ENCODE results near the gene HEXD. TPM values are rescaled to one million over a fixed set of nuclear protein-coding genes. Genes with fewer than 3 reads are reported as not detected.

Gene HEXD
- total and polyA plus RNA-seq, 2 of the 8 experiments (the other 6 are each of a cell fraction or from before 2014, with no cell fraction given), result 20.6 to 21.8 TPM

DNA sequence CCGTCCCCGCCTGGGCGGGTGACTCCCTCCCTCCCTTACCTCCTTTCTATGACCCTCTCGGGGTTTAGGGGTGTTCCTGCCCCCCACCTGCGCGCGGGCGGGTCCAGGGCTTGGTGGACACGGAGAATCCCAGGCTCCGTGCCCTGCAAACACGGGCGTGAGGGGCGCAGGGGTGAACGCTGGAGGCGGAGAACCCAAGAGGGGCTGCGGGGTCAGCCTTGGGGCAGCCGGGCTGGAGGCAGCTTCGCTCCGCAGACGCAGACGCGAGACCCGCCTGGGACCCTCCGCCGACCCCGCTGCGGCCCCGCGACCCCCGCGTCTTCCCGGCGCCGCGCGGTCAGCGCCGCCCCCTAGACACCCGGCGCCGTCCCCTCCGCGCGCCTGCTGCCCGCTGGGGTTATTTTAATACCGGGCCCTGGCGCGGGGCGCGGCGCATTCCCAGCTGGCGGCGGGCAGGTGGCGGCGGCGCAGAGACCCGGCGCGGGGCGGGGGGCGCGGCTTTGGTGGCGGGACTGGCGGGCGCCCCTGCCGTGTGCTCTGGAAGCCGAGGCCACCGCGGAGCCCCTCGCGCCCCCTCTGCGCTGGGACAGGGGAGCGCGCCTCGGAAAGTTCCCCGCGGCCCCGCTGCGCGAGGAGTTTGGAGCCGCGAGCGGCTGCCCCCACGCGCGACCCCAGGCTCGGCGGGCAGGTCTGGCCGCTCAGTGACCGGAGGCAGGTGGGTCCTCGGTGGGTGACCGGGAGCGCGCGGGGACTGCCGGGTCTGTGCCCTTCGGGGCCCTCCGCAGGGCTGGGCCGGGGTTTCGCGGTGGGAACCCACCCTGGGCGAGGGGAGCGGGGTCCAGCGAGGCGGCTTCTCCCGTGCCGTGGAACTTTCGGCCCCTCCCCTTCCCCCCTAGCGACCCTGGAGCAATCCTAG is 46.6 kb upstream of the HEXD start, which contains the start of gene UTS2R (continued):
- TF ChIP-seq CBX5 (IDR thresholded peaks at IDR 0.05; ENCODE audit: low read depth, low read length) (no peak), RBBP5 (IDR thresholded peaks at IDR 0.05; ENCODE audit: borderline replicate concordance, low read depth, low read length) (no peak)
- TF ChIP-seq, protein P1, sequence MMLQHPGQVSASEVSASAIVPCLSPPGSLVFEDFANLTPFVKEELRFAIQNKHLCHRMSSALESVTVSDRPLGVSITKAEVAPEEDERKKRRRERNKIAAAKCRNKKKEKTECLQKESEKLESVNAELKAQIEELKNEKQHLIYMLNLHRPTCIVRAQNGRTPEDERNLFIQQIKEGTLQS (IDR thresholded peaks at IDR 0.05; ENCODE audit: insufficient read depth, low read depth, low read length), result no peak
